K562 (cell line): ENCODE measurements around the gene AIPL1. TPM values are rescaled to one million over a fixed set of nuclear protein-coding genes. Genes with fewer than 3 reads are reported as not detected.
A peak's percentile ranks its signal among the peaks of the same experiment; 100 is the strongest.

ENCODE experiments used
- ATAC-seq: fragments of 200-7000 bp; cut with Tn5 transposase; 3 replicates; pipeline ENCODE4 v1.9.1; 2020; ENCODE audit warnings: moderate library complexity
- BruUV-seq: library from RNA; stranded (reverse); fragments of 400-500 nt; replicated peaks from 2 replicates; lab custom pipeline; 2021; lab: Mats Ljungman, UMichigan
- CTCF ChIA-PET: fragments of 300-600 bp; formaldehyde crosslinking; extraction: SDS; loops from one replicate; lab custom pipeline; 2021; ENCODE audit warnings: low intra/inter-chr PET ratio; lab: Yijun Ruan, JAX
- POLR2A ChIA-PET: fragments of 300-600, 350-650 bp; sonication (Branson Sonifier 250); formaldehyde crosslinking; extraction: SDS; loops from one replicate; lab custom pipeline; 2021; ENCODE audit warnings: antibody characterized with exemption, inconsistent platforms; lab: Yijun Ruan, JAX
- DNase-seq, 4 experiments: peaks; one replicate each; pipeline versions ENCODE4 v3.0.0 to v3.0.0-alpha.2; 2011 to 2018; ENCODE audit warnings: low spot score in 3 of 4, mixed read lengths in 3 of 4; ENCODE audit errors: extremely low read depth in 1 of 4
- FAIRE-seq: peaks from 2 replicates; lab custom pipeline; 2011; peaks lifted over from hg19 to GRCh38; lab: Jason Lieb, UNC
- H2AFZ ChIP-seq: 2 replicates; pipeline ENCODE4 v1.6.0; 2011; ENCODE audit warnings: low read depth, low read length, control low read depth, inconsistent platforms
- H3K27ac ChIP-seq: fragments of 200-600 bp; 3 replicates; pipeline ENCODE4 v1.8.0; 2011; ENCODE audit warnings: low read depth, mild to moderate bottlenecking, control low read depth, inconsistent platforms, low read length, moderate library complexity, mixed read lengths; ENCODE audit errors: extremely low read depth
- H3K27me3 ChIP-seq, 2 experiments: fragments of 300-600 bp in 1 of 2; 2 replicates in 1 of 2; 3 replicates in 1 of 2; pipeline versions ENCODE4 v1.6.0 to v1.8.0; 2011; ENCODE audit warnings: inconsistent platforms in 2 of 2, low read length in 2 of 2, mild to moderate bottlenecking in 1 of 2, mixed read lengths in 1 of 2, moderate library complexity in 1 of 2; ENCODE audit not compliant: control insufficient read depth in 2 of 2, insufficient read depth in 2 of 2
- H3K36me3 ChIP-seq: fragments of 300-600 bp; 3 replicates; pipeline ENCODE4 v1.8.0; 2011; ENCODE audit warnings: mild to moderate bottlenecking, low read length, inconsistent platforms; ENCODE audit not compliant: control insufficient read depth, insufficient read depth
- H3K4me1 ChIP-seq, 2 experiments: fragments of 200-600 bp in 1 of 2; replicated peaks in 1 of 2; 2 replicates in 1 of 2; 3 replicates in 1 of 2; pipeline versions ENCODE4 v1.5.1 to v1.8.0; 2011; ENCODE audit warnings: inconsistent platforms in 2 of 2, low read length in 2 of 2, mild to moderate bottlenecking in 1 of 2, mixed read lengths in 1 of 2, moderate library complexity in 1 of 2; ENCODE audit not compliant: control insufficient read depth in 2 of 2, insufficient read depth in 2 of 2
- H3K4me2 ChIP-seq: 2 replicates; pipeline ENCODE4 v1.6.1; 2011; ENCODE audit warnings: low read length, control low read depth, inconsistent platforms, mixed read lengths; ENCODE audit not compliant: insufficient read depth
- H3K4me3 ChIP-seq: fragments of 200-600 bp; sonication (generic), shearing (Covaris generic); 2 replicates; pipeline ENCODE4 v1.5.1; 2016; ENCODE audit warnings: control low read depth, inconsistent platforms
- H3K79me2 ChIP-seq: fragments of 200-600 bp; 3 replicates; pipeline ENCODE4 v1.8.0; 2011; ENCODE audit warnings: low read length, inconsistent platforms; ENCODE audit not compliant: control insufficient read depth, insufficient read depth
- H3K9ac ChIP-seq, 2 experiments: 2 replicates each; pipeline versions ENCODE4 v1.6.0 to v1.6.1; 2011; ENCODE audit warnings: low read depth in 2 of 2, low read length in 2 of 2, control low read depth in 1 of 2, inconsistent platforms in 1 of 2, mild to moderate bottlenecking in 1 of 2, mixed read lengths in 1 of 2; ENCODE audit not compliant: insufficient read depth in 1 of 2
- H3K9me1 ChIP-seq: one replicate; pipeline ENCODE4 v1.6.0; 2011; ENCODE audit warnings: inconsistent platforms, mild to moderate bottlenecking, low read length, moderate library complexity; ENCODE audit not compliant: control insufficient read depth, insufficient read depth
- H3K9me3 ChIP-seq: replicated peaks from 2 replicates; pipeline ENCODE4 v1.5.1; 2011; ENCODE audit warnings: low read depth, low read length, inconsistent platforms; ENCODE audit not compliant: control insufficient read depth, insufficient read depth
- H4K20me1 ChIP-seq: replicated peaks from 2 replicates; pipeline ENCODE4 v1.6.1; 2011; ENCODE audit warnings: low read length, inconsistent platforms, mixed read lengths; ENCODE audit not compliant: control insufficient read depth, insufficient read depth
- BCL6 ChIP-seq: fragments of 250-450 bp; sonication (Bioruptor Pico); IDR thresholded peaks from 2 replicates; pipeline ENCODE4 v1.4.0; 2020
- CBX8 ChIP-seq: fragments of 200-600 bp; sonication (generic); IDR thresholded peaks from 2 replicates; pipeline ENCODE4 v1.6.1; 2012; ENCODE audit warnings: borderline replicate concordance, mixed run types, low read depth, mild to moderate bottlenecking, moderate library complexity, mixed read lengths, low read length, control low read depth, inconsistent platforms; ENCODE audit not compliant: poor library complexity, severe bottlenecking; ENCODE audit errors: extremely low read depth
- EP400 ChIP-seq: fragments of 450-650 bp; IDR thresholded peaks from 2 replicates; pipeline ENCODE4 v1.6.1; 2017; ENCODE audit warnings: antibody characterized with exemption, mild to moderate bottlenecking, moderate library complexity
- GATA2 ChIP-seq: sonication (generic); formaldehyde crosslinking; IDR thresholded peaks from 2 replicates; pipeline ENCODE4 v1.4.0; 2020; ENCODE audit warnings: mild to moderate bottlenecking, missing genetic modification reagents
- HNRNPL ChIP-seq: fragments of 200-400 bp; formaldehyde crosslinking; IDR thresholded peaks from 2 replicates; pipeline ENCODE4 v1.6.1; 2017; ENCODE audit warnings: low read depth, mild to moderate bottlenecking, low read length
- KDM1A ChIP-seq, 2 experiments: fragments of 450-650 bp; IDR thresholded peaks; 2 replicates each; pipeline ENCODE4 v1.6.1; 2016; ENCODE audit warnings: mild to moderate bottlenecking in 2 of 2
- NCOA2 ChIP-seq, 2 experiments: fragments of 450-650 bp; IDR thresholded peaks; 2 replicates each; pipeline ENCODE4 v1.6.1; 2018; ENCODE audit warnings: mild to moderate bottlenecking in 2 of 2, moderate library complexity in 1 of 2; ENCODE audit not compliant: partially characterized antibody in 2 of 2
- NEUROD1 ChIP-seq: fragments of 150-350 bp; IDR thresholded peaks from 2 replicates; pipeline ENCODE4 v1.6.1; 2014; ENCODE audit warnings: borderline replicate concordance, low read length, low read depth; ENCODE audit not compliant: partially characterized antibody
- PCBP1 ChIP-seq: fragments of 200-400 bp; formaldehyde crosslinking; IDR thresholded peaks from 2 replicates; pipeline ENCODE4 v1.6.1; 2018; ENCODE audit warnings: mild to moderate bottlenecking, low read depth, low read length; ENCODE audit not compliant: poor library complexity, severe bottlenecking
- YBX1 ChIP-seq: fragments of 450-650 bp; IDR thresholded peaks from 2 replicates; pipeline ENCODE4 v1.7.1; 2016; ENCODE audit warnings: mild to moderate bottlenecking
- ZHX1 ChIP-seq: fragments of 150-350 bp; conservative IDR thresholded peaks from 2 replicates; pipeline ENCODE4 v1.6.1; 2014; ENCODE audit warnings: low read length
- ZNF143 ChIP-seq: sonication (generic); formaldehyde crosslinking; IDR thresholded peaks from 2 replicates; pipeline ENCODE4 v1.9.0; 2022; ENCODE audit warnings: mild to moderate bottlenecking, missing genetic modification reagents
- ZNF274 ChIP-seq: IDR thresholded peaks from 2 replicates; pipeline ENCODE4 v1.6.1; 2011; ENCODE audit warnings: low read depth, mild to moderate bottlenecking, low read length, moderate library complexity, borderline replicate concordance
- WGBS: fragments of 100-300 bp; shearing (Covaris generic); methylation state at CpG from one replicate; pipeline ENCODE4 v1.1.6; 2016; ENCODE audit warnings: low coverage, mixed read lengths; ENCODE audit not compliant: insufficient coverage; ENCODE audit errors: missing lambda C conversion rate; 5-methylcytosine and 5-hydroxymethylcytosine counted together
- in situ Hi-C: fragments of 300-500 bp; cut with MboI; formaldehyde crosslinking; loops from 4 replicates; pipeline ENCODE4 v1.15.0; 2018; ENCODE audit warnings: inconsistent platforms, mixed read lengths
- intact Hi-C: fragments of 100-400 bp; cut with micrococcal nuclease; formaldehyde crosslinking; loops from 2 replicates; pipeline ENCODE4 v1.14.2; 2022
- polyA plus RNA-seq, 8 experiments: library from polyadenylated mRNA; depleted of rRNA in 4 of 8; stranded (reverse) in 5 of 8; unstranded in 3 of 8; fragments of >200 nt; fragmentation: Nextera tagmentation in 2 of 8; fragmentation: Illumina TruSeq in 1 of 8; extraction: Ambion mirVana in 2 of 8; extraction: Trizol in 1 of 8; gene quantifications; 2 replicates each; pipeline versions ENCODE4 v1.2.1 to v1.2.3, GENCODE V29; 2011 to 2014; ENCODE audit warnings: inconsistent platforms in 1 of 8, missing spikeins in 1 of 8
- total RNA-seq, 7 experiments: library from RNA; depleted of rRNA in 6 of 7; stranded (reverse); fragments of >200 nt in 6 of 7; fragmentation: Illumina TruSeq in 2 of 7; extraction: Trizol in 2 of 7; gene quantifications; 2 replicates each; pipeline versions ENCODE4 v1.2.1 to v1.2.3, GENCODE V29; 2011 to 2021; ENCODE audit warnings: low replicate concordance in 1 of 7
- TF ChIP-seq, protein P1 (sequence below): fragments of 250-450 bp; sonication (Bioruptor Pico); IDR thresholded peaks from 2 replicates; pipeline ENCODE4 v1.4.0; 2020; ENCODE audit warnings: mild to moderate bottlenecking
- TF ChIP-seq, protein P2 (sequence below): IDR thresholded peaks from 3 replicates; pipeline ENCODE4 v1.6.1; 2011; ENCODE audit warnings: borderline replicate concordance, mild to moderate bottlenecking; ENCODE audit not compliant: insufficient read length, insufficient read depth

Gene AIPL1
- total and polyA plus RNA-seq, 9 of the 15 experiments (the other 6 are each of a cell fraction or from before 2014, with no cell fraction given): not detected

GRCh38 chr17:6443692-6444570 is 9.0 kb upstream of the AIPL1 start, which contains the start of gene PIMREG:
PIMREG (plus strand) TSS chr17:6444455; CDS start chr17:6445111, 656 bp downstream.
- ChIA-PET POLR2A (interaction anchor here (0.6 kb wide), 1 partner anchor 196 kb away, joined by 4 read pairs; no protein-coding TSS in a partner anchor), CTCF (interaction anchor here (0.5 kb wide), 1 partner anchor 1617 kb away, joined by 3 read pairs; no protein-coding TSS in a partner anchor)
- WGBS: under 1% methylated on average over 28 of the region's 62 CpGs
- ATAC-seq: peak; percentile 99
- H2AFZ ChIP-seq: peak within 1 kb of the TSS; percentile 84
- no peaks in the 10 kb centered on the region for H3K9me1 ChIP-seq
- peak within 1 kb of the TSS; percentile 72 for H3K27ac ChIP-seq
- in situ Hi-C loops (loop anchor here (25.0 kb wide), 1 partner anchor 1207 kb away; the partner anchor contains the start of gene SCIMP), intact Hi-C loops (no loop called here)
- no peaks in the 10 kb centered on the region for H4K20me1 ChIP-seq
- no peaks in the 10 kb centered on the region for H3K79me2 ChIP-seq
- BruUV-seq: no TSS peak
- H3K9me3 ChIP-seq: no peaks in the 10 kb centered on the region
- no peaks in the 10 kb centered on the region for H3K36me3 ChIP-seq
- H3K4me1 ChIP-seq: peaks cover 0 to 16% of the 10 kb centered on the region in 2 experiments; a peak in 2 of 5 replicates
- DNase-seq: peak; percentile 95 to 98 (median 98)
- H3K4me3 ChIP-seq: peak within 1 kb of the TSS; percentile 52
- H3K4me2 ChIP-seq: peak within 1 kb of the TSS; percentile 81
- peak within 1 kb of the TSS; percentile 45 to 87; a peak in 3 of 4 replicates for H3K9ac ChIP-seq
- H3K27me3 ChIP-seq: no peaks in the 10 kb centered on the region
- peak; percentile 82 for FAIRE-seq
- TF ChIP-seq CBX8 (no peak), GATA2 (CRISPR knock-in tag) (no peak), KDM1A (IDR thresholded peaks at IDR 0.05) (0 out of 4 replicates have a peak, but pooled peaks of 1 of the 2 experiments have one; percentile 13), NEUROD1 (no peak), ZHX1 (no peak), EP400 (peak; percentile 89), NCOA2 (IDR thresholded peaks at IDR 0.05; ENCODE audit: partially characterized antibody in 2 of 2) (no peak), ZNF274 (no peak), BCL6 (no peak), ZNF143 (no peak), YBX1 (no peak), PCBP1 (no peak), HNRNPL (no peak)
- TF ChIP-seq, protein P1, sequence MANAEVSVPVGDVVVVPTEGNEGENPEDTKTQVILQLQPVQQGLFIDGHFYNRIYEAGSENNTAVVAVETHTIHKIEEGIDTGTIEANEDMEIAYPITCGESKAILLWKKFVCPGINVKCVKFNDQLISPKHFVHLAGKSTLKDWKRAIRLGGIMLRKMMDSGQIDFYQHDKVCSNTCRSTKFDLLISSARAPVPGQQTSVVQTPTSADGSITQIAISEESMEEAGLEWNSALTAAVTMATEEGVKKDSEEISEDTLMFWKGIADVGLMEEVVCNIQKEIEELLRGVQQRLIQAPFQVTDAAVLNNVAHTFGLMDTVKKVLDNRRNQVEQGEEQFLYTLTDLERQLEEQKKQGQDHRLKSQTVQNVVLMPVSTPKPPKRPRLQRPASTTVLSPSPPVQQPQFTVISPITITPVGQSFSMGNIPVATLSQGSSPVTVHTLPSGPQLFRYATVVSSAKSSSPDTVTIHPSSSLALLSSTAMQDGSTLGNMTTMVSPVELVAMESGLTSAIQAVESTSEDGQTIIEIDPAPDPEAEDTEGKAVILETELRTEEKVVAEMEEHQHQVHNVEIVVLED (CRISPR knock-in tag): no peak
- TF ChIP-seq, protein P2, sequence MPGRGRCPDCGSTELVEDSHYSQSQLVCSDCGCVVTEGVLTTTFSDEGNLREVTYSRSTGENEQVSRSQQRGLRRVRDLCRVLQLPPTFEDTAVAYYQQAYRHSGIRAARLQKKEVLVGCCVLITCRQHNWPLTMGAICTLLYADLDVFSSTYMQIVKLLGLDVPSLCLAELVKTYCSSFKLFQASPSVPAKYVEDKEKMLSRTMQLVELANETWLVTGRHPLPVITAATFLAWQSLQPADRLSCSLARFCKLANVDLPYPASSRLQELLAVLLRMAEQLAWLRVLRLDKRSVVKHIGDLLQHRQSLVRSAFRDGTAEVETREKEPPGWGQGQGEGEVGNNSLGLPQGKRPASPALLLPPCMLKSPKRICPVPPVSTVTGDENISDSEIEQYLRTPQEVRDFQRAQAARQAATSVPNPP: no peak
